Caco-2 (cell line): ENCODE results near the gene CBLN1. TPM values are rescaled to one million over a fixed set of nuclear protein-coding genes. Genes with fewer than 3 reads are reported as not detected.

Experiments used
- BruUV-seq: library from RNA; stranded (reverse); fragments of 400-500 nt; replicated peaks from 2 replicates; lab custom pipeline; 2021; lab: Mats Ljungman, UMichigan
- CTCF ChIA-PET: fragments of 300-600 bp; sonication (Branson Sonifier 250); formaldehyde crosslinking; loops from one replicate; lab custom pipeline; 2022; ENCODE audit warnings: antibody characterized with exemption; lab: Charles Lee
- POLR2A ChIA-PET: fragments of 300-600 bp; sonication (Branson Sonifier 250); formaldehyde crosslinking; loops from one replicate; lab custom pipeline; 2022; ENCODE audit warnings: antibody characterized with exemption; lab: Charles Lee
- DNase-seq, 2 experiments: peaks; one replicate each; pipeline versions ENCODE4 v3.0.0 to v3.0.0-alpha.2; 2020 to 2022
- H3K27me3 ChIP-seq: replicated peaks from 2 replicates; pipeline ENCODE4 v1.6.0; 2011; ENCODE audit warnings: low read length; ENCODE audit not compliant: control insufficient read depth, insufficient read depth
- H3K36me3 ChIP-seq: 2 replicates; pipeline ENCODE4 v1.5.1; 2011; ENCODE audit warnings: low read length; ENCODE audit not compliant: control insufficient read depth, insufficient read depth
- H3K4me1 ChIP-seq: fragments of 250-450 bp; sonication (Bioruptor Pico); 2 replicates; pipeline ENCODE4 v1.5.1; 2020; ENCODE audit warnings: mild to moderate bottlenecking
- H3K4me3 ChIP-seq: 2 replicates; pipeline ENCODE4 v1.5.1; 2011; ENCODE audit warnings: low read depth, mild to moderate bottlenecking, control low read depth, low read length
- H3K9me3 ChIP-seq: fragments of 250-450 bp; sonication (Bioruptor Pico); 2 replicates; pipeline ENCODE4 v1.5.1; 2020; ENCODE audit warnings: mild to moderate bottlenecking, moderate library complexity
- H3K27ac Mint-ChIP-seq: one replicate; pipeline ENCODE4 v1.8.0; 2022; ENCODE audit warnings: mixed read lengths; ENCODE audit not compliant: unreplicated experiment
- H3K27me3 Mint-ChIP-seq: one replicate; pipeline ENCODE4 v1.8.0; 2022; ENCODE audit warnings: mixed read lengths; ENCODE audit not compliant: insufficient read depth, unreplicated experiment
- H3K36me3 Mint-ChIP-seq: one replicate; pipeline ENCODE4 v1.8.0; 2022; ENCODE audit warnings: mild to moderate bottlenecking, mixed read lengths; ENCODE audit not compliant: insufficient read depth, unreplicated experiment
- H3K4me1 Mint-ChIP-seq: one replicate; pipeline ENCODE4 v1.8.0; 2022; ENCODE audit warnings: low read depth, mixed read lengths; ENCODE audit not compliant: unreplicated experiment
- H3K4me3 Mint-ChIP-seq: one replicate; pipeline ENCODE4 v1.8.0; 2022; ENCODE audit warnings: mild to moderate bottlenecking, moderate library complexity, mixed read lengths; ENCODE audit not compliant: unreplicated experiment
- H3K9me3 Mint-ChIP-seq: one replicate; pipeline ENCODE4 v1.8.0; 2022; ENCODE audit warnings: mixed read lengths; ENCODE audit not compliant: unreplicated experiment
- intact Hi-C: fragments of 100-400 bp; cut with micrococcal nuclease; formaldehyde crosslinking; loops from one replicate; pipeline ENCODE4 v1.10.0; 2022; ENCODE audit not compliant: unreplicated experiment
- total RNA-seq: library from RNA; stranded (reverse); gene quantifications from 2 replicates; pipeline ENCODE4 v1.2.3, GENCODE V29; 2022
- TF ChIP-seq, protein P1 (sequence below), 2 experiments: fragments of 200-600 bp in 1 of 2; IDR thresholded peaks; 1 replicate in 1 of 2; 2 replicates in 1 of 2; pipeline versions ENCODE4 v1.5.1 to v1.8.0; 2011 to 2022; ENCODE audit warnings: antibody characterized with exemption in 1 of 2, control low read depth in 1 of 2, inconsistent platforms in 1 of 2, low read depth in 1 of 2, low read length in 1 of 2, mild to moderate bottlenecking in 1 of 2, moderate library complexity in 1 of 2; ENCODE audit not compliant: insufficient read depth in 1 of 2, severe bottlenecking in 1 of 2, unreplicated experiment in 1 of 2

The CBLN1 gene
- total RNA-seq, 1 experiment from 2014 or later = not detected

GRCh38 chr16:49327466-49327865 lies 45.8 kb upstream of the CBLN1 start:
- ChIA-PET POLR2A (no interaction called here), CTCF (no interaction called here)
- Mint-ChIP-seq H3K27me3 (peaks cover 28% of the 10 kb centered on the region), H3K4me1 (no peaks in the 10 kb centered on the region), H3K9me3 (no peaks in the 10 kb centered on the region), H3K36me3 (no peaks in the 10 kb centered on the region), H3K27ac (no peak overlapping the region), H3K4me3 (no peak overlapping the region)
- Histone ChIP-seq H3K36me3 (no peaks in the 10 kb centered on the region), H3K9me3 (no peaks in the 10 kb centered on the region), H3K4me3 (no peak overlapping the region), H3K4me1 (no peaks in the 10 kb centered on the region), H3K27me3 (no peaks in the 10 kb centered on the region)
- intact Hi-C loops = no loop called here
- TF ChIP-seq, protein P1, sequence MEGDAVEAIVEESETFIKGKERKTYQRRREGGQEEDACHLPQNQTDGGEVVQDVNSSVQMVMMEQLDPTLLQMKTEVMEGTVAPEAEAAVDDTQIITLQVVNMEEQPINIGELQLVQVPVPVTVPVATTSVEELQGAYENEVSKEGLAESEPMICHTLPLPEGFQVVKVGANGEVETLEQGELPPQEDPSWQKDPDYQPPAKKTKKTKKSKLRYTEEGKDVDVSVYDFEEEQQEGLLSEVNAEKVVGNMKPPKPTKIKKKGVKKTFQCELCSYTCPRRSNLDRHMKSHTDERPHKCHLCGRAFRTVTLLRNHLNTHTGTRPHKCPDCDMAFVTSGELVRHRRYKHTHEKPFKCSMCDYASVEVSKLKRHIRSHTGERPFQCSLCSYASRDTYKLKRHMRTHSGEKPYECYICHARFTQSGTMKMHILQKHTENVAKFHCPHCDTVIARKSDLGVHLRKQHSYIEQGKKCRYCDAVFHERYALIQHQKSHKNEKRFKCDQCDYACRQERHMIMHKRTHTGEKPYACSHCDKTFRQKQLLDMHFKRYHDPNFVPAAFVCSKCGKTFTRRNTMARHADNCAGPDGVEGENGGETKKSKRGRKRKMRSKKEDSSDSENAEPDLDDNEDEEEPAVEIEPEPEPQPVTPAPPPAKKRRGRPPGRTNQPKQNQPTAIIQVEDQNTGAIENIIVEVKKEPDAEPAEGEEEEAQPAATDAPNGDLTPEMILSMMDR (IDR thresholded peaks at IDR 0.05; ENCODE audit: insufficient read depth in 1 of 2, low read depth in 1 of 2, low read length in 1 of 2, severe bottlenecking in 1 of 2, unreplicated experiment in 1 of 2) = no peak
- DNase-seq = no peak
- BruUV-seq = no TSS peak

GRCh38 chr16:49324703-49325102 lies 43.1 kb upstream of the CBLN1 start:
- ChIA-PET CTCF (no interaction called here), POLR2A (no interaction called here)
- no peaks in the 10 kb centered on the region for H3K27me3 ChIP-seq
- H3K4me3 ChIP-seq = no peak overlapping the region
- DNase-seq = no peak
- BruUV-seq = no TSS peak
- Mint-ChIP-seq H3K36me3 (no peaks in the 10 kb centered on the region), H3K4me3 (no peak overlapping the region), H3K9me3 (peaks cover 12% of the 10 kb centered on the region), H3K4me1 (no peaks in the 10 kb centered on the region), H3K27me3 (peaks cover 32% of the 10 kb centered on the region), H3K27ac (no peak overlapping the region)
- TF ChIP-seq, protein P1 (IDR thresholded peaks at IDR 0.05; ENCODE audit: insufficient read depth in 1 of 2, low read depth in 1 of 2, low read length in 1 of 2, severe bottlenecking in 1 of 2, unreplicated experiment in 1 of 2) = no peak
- no peaks in the 10 kb centered on the region for H3K4me1 ChIP-seq
- H3K36me3 ChIP-seq = no peaks in the 10 kb centered on the region
- intact Hi-C loops = no loop called here
- peaks cover 4% of the 10 kb centered on the region for H3K9me3 ChIP-seq

DNA sequence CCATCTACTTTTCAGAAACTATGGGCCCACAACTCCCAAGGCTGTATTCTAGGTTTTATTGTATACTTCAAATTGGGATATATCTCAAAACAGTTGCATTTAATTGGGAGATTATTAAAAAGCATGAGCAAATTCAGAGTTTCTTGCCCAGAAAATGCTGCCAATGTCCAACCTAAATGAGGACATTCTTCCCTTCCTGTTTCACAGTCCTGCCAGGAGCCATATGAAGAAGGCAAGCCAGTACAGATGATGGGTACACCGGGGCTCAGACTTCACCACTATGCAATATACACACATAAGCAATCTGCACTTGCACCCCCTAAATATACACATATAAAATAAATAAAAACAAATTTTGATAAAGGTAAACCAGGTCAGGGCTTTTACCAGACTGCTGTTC lies 34.0 kb upstream of the CBLN1 start:
- no peak for DNase-seq
- Mint-ChIP-seq H3K36me3 (no peaks in the 10 kb centered on the region), H3K4me3 (no peak overlapping the region), H3K4me1 (no peaks in the 10 kb centered on the region), H3K9me3 (peaks cover 8% of the 10 kb centered on the region), H3K27ac (no peak overlapping the region), H3K27me3 (peaks cover 17% of the 10 kb centered on the region)
- no TSS peak for BruUV-seq
- intact Hi-C loops = no loop called here
- Histone ChIP-seq H3K4me1 (no peaks in the 10 kb centered on the region), H3K36me3 (no peaks in the 10 kb centered on the region), H3K27me3 (no peaks in the 10 kb centered on the region; the same call in 1 of the 2 replicates), H3K9me3 (peaks cover under 1% of the 10 kb centered on the region; the same call in 1 of the 2 replicates), H3K4me3 (no peak overlapping the region)
- ChIA-PET POLR2A (no interaction called here), CTCF (no interaction called here)
- TF ChIP-seq, protein P1 (IDR thresholded peaks at IDR 0.05; ENCODE audit: insufficient read depth in 1 of 2, low read depth in 1 of 2, low read length in 1 of 2, severe bottlenecking in 1 of 2, unreplicated experiment in 1 of 2) = no peak
